Loucy (cell line): ENCODE results near the gene SYNGR2.

Source experiments
- H2AFZ ChIP-seq: fragments of 200-600 bp; sonication (generic); 2 replicates; pipeline ENCODE4 v1.6.0; 2016; ENCODE audit warnings: antibody characterized with exemption, mild to moderate bottlenecking, low read length, moderate library complexity
- H3F3A ChIP-seq: fragments of 200-600 bp; 2 replicates; pipeline ENCODE4 v1.6.0; 2016; ENCODE audit warnings: antibody characterized with exemption, low read depth, mild to moderate bottlenecking
- H3K27me3 ChIP-seq: fragments of 200-600 bp; sonication (generic); 2 replicates; pipeline ENCODE4 v1.6.1; 2014; ENCODE audit warnings: low read length, mild to moderate bottlenecking; ENCODE audit not compliant: insufficient read depth, poor library complexity, severe bottlenecking
- H3K36me3 ChIP-seq: fragments of 200-600 bp; sonication (generic); 2 replicates; pipeline ENCODE4 v1.6.1; 2016; ENCODE audit warnings: low read length; ENCODE audit not compliant: insufficient read depth
- H3K4me1 ChIP-seq: fragments of 200-600 bp; sonication (generic); 2 replicates; pipeline ENCODE4 v1.5.1; 2014; ENCODE audit warnings: low read length, mild to moderate bottlenecking; ENCODE audit not compliant: insufficient read depth, poor library complexity, severe bottlenecking
- H3K4me2 ChIP-seq: fragments of 200-600 bp; sonication (generic); 2 replicates; pipeline ENCODE4 v1.6.0; 2014; ENCODE audit warnings: antibody characterized with exemption, low read length, low read depth, mild to moderate bottlenecking; ENCODE audit not compliant: poor library complexity, severe bottlenecking
- H3K4me3 ChIP-seq: fragments of 200-600 bp; sonication (generic); 2 replicates; pipeline ENCODE4 v1.5.1; 2014; ENCODE audit warnings: low read length, mild to moderate bottlenecking, mixed read lengths; ENCODE audit not compliant: poor library complexity, severe bottlenecking
- H3K79me2 ChIP-seq: fragments of 200-600 bp; sonication (generic); 2 replicates; pipeline ENCODE4 v1.6.1; 2014; ENCODE audit warnings: low read length; ENCODE audit not compliant: insufficient read depth
- H3K9ac ChIP-seq: fragments of 200-600 bp; sonication (generic); 2 replicates; pipeline ENCODE4 v1.6.0; 2014; ENCODE audit warnings: mild to moderate bottlenecking, low read depth, low read length, moderate library complexity; ENCODE audit not compliant: poor library complexity, severe bottlenecking
- H3K9me2 ChIP-seq: fragments of 200-600 bp; sonication (generic); replicated peaks from 2 replicates; pipeline ENCODE4 v1.6.1; 2016; ENCODE audit warnings: low read depth, low read length, mixed read lengths
- H3K9me3 ChIP-seq: fragments of 200-600 bp; sonication (generic); 2 replicates; pipeline ENCODE4 v1.6.1; 2014; ENCODE audit warnings: mild to moderate bottlenecking, antibody characterized with exemption, low read length, low read depth; ENCODE audit not compliant: insufficient read depth
- H4K20me1 ChIP-seq: fragments of 200-600 bp; sonication (generic); 2 replicates; pipeline ENCODE4 v1.6.0; 2014; ENCODE audit warnings: antibody characterized with exemption, low read length, mild to moderate bottlenecking; ENCODE audit not compliant: insufficient read depth, poor library complexity, severe bottlenecking
- EZH2phosphoT487 ChIP-seq: fragments of 200-600 bp; IDR thresholded peaks from 2 replicates; pipeline ENCODE4 v1.6.1; 2018; ENCODE audit warnings: antibody characterized with exemption, mild to moderate bottlenecking, moderate library complexity, borderline replicate concordance
- TF ChIP-seq, protein P1 (sequence below): fragments of 200-600 bp; sonication (generic); conservative IDR thresholded peaks from 2 replicates; pipeline ENCODE4 v1.5.1; 2014; ENCODE audit warnings: mild to moderate bottlenecking, antibody characterized with exemption, low read length

The SYNGR2 gene

DNA sequence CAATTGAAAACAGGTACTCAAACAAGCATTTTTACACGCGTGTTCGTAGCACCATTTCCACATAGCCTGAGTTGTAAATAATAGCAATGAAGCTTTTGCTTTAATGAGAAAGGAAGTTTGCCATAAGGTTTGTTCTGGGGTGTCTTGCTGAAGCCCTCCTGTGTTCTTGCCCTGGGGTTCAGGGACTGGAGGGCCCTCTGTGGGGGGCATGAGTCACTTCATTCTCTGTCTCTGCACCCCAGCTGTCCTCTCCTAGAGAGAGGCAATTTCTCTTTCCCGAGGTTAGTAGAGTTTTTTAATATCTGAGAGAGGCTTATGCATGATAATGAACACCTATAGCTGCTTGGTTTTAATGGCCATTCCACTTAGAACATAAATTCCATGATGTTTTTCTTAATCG lies 28.3 kb downstream of the SYNGR2 start:
- Histone ChIP-seq H3K9me3 (no peaks in the 10 kb centered on the region), H3K4me3 (no peak overlapping the region), H3F3A (no peaks in the 10 kb centered on the region), H3K4me2 (no peak overlapping the region), H3K4me1 (peaks cover 4% of the 10 kb centered on the region), H4K20me1 (no peaks in the 10 kb centered on the region), H3K9ac (no peak overlapping the region), H3K27me3 (no peaks in the 10 kb centered on the region), H3K79me2 (0 out of 2 replicates have a peak, but pooled peaks cover 4% of the 10 kb centered on the region), H2AFZ (no peak overlapping the region), H3K36me3 (peaks cover 7% of the 10 kb centered on the region; the same call in 1 of the 2 replicates), H3K9me2 (no peaks in the 10 kb centered on the region)
- no peak for TF ChIP-seq EZH2phosphoT487
- TF ChIP-seq, protein P1, sequence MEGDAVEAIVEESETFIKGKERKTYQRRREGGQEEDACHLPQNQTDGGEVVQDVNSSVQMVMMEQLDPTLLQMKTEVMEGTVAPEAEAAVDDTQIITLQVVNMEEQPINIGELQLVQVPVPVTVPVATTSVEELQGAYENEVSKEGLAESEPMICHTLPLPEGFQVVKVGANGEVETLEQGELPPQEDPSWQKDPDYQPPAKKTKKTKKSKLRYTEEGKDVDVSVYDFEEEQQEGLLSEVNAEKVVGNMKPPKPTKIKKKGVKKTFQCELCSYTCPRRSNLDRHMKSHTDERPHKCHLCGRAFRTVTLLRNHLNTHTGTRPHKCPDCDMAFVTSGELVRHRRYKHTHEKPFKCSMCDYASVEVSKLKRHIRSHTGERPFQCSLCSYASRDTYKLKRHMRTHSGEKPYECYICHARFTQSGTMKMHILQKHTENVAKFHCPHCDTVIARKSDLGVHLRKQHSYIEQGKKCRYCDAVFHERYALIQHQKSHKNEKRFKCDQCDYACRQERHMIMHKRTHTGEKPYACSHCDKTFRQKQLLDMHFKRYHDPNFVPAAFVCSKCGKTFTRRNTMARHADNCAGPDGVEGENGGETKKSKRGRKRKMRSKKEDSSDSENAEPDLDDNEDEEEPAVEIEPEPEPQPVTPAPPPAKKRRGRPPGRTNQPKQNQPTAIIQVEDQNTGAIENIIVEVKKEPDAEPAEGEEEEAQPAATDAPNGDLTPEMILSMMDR = no peak

DNA sequence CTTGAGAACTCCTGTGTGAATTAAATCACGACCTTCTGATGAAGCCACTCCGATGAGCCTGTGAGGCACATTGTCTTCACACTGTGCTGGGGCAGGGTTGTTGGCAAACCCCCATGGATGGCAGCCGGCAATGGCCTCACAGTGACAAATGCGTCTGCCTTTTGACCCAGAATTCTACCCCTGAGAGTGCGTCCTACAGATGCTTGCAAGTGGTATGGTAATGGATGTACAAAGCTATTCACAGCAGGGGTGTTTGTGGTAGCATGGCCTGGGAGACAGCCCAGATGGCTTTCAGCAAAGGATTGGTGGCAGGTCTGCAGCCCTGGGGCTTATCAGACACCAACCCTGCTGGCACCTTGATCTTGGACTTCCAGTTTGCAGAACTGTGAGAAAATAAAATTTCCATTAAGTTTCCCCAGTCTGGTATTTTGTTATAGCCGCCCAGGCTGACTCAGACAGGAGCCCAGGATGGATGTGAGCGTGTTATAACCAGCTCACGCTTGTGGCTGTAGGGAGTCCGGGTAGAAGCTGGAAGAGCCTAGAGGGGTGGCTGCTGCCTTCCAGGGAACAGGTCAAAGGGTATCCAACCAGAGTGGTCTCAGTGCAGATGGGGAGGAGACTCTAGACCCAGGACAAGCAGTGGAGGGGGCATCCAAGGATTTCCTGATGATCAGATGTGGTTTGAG lies 28.9 kb downstream of the SYNGR2 start:
- Histone ChIP-seq H3F3A (no peaks in the 10 kb centered on the region), H3K9me2 (no peaks in the 10 kb centered on the region), H3K4me3 (no peak overlapping the region), H3K79me2 (0 out of 2 replicates have a peak, but pooled peaks cover 4% of the 10 kb centered on the region), H3K27me3 (no peaks in the 10 kb centered on the region), H3K36me3 (peaks cover 7% of the 10 kb centered on the region; the same call in 1 of the 2 replicates), H3K9me3 (no peaks in the 10 kb centered on the region), H3K4me2 (no peak overlapping the region), H2AFZ (no peak overlapping the region), H3K4me1 (peaks cover 4% of the 10 kb centered on the region), H4K20me1 (no peaks in the 10 kb centered on the region), H3K9ac (no peak overlapping the region)
- TF ChIP-seq, protein P1 = no peak
- no peak for TF ChIP-seq EZH2phosphoT487

DNA sequence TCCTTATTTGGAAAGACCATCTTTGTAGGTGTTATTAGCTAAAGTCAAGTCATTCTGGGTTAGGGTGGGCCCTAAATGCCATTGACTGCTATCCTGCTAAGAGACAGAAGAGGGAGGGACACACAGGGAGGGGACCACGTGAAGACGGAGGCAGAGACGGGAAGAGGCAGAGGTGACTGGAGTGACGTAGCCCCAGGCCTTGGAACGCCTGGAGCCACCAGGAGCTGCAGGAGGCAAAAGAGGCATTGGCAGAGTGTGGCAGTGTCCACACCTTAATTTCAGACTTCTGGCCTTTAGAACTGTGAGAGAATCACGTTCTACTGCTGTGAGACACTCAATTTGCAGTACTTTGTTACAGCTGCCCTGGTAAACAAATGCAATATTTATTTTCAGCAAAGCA lies 32.1 kb downstream of the SYNGR2 start:
- Histone ChIP-seq H4K20me1 (no peaks in the 10 kb centered on the region), H3K79me2 (no peaks in the 10 kb centered on the region), H3K9me3 (no peaks in the 10 kb centered on the region), H3K36me3 (peaks cover 11% of the 10 kb centered on the region; the same call in 1 of the 2 replicates), H2AFZ (no peak overlapping the region), H3K4me2 (no peak overlapping the region), H3K9me2 (no peaks in the 10 kb centered on the region), H3K27me3 (no peaks in the 10 kb centered on the region), H3K4me3 (no peak overlapping the region), H3F3A (no peaks in the 10 kb centered on the region), H3K4me1 (peaks cover 4% of the 10 kb centered on the region), H3K9ac (no peak overlapping the region)
- TF ChIP-seq EZH2phosphoT487 = no peak
- TF ChIP-seq, protein P1 = no peak
